MM.1S (cell line): ENCODE measurements around the gene DHFR2.
A peak's percentile ranks its signal among the peaks of the same experiment; 100 is the strongest.

ENCODE experiments used
- DNase-seq: peaks from one replicate; pipeline ENCODE4 v3.0.0-alpha.2; 2015
- H2AFZ ChIP-seq: fragments of 300-600 bp; sonication (generic); 2 replicates; pipeline ENCODE4 v1.6.0; 2016; ENCODE audit warnings: antibody characterized with exemption, low read length
- H3F3A ChIP-seq: fragments of 300-600 bp; sonication (generic); 2 replicates; pipeline ENCODE4 v1.6.1; 2016; ENCODE audit warnings: mild to moderate bottlenecking, antibody characterized with exemption, low read length, moderate library complexity, mixed read lengths; ENCODE audit not compliant: insufficient read depth
- H3K27ac ChIP-seq: fragments of 300-600 bp; sonication (generic); 2 replicates; pipeline ENCODE4 v1.5.1; 2016; ENCODE audit warnings: mild to moderate bottlenecking, low read length
- H3K27me3 ChIP-seq: fragments of 300-600 bp; sonication (generic); replicated peaks from 2 replicates; pipeline ENCODE4 v1.6.0; 2016; ENCODE audit warnings: low read length; ENCODE audit not compliant: insufficient read depth
- H3K36me3 ChIP-seq: fragments of 300-600 bp; sonication (generic); replicated peaks from 2 replicates; pipeline ENCODE4 v1.6.1; 2016; ENCODE audit warnings: mild to moderate bottlenecking, low read length, mixed read lengths; ENCODE audit not compliant: insufficient read depth
- H3K4me1 ChIP-seq: fragments of 300-600 bp; sonication (generic); 2 replicates; pipeline ENCODE4 v1.6.1; 2016; ENCODE audit warnings: low read length, mixed read lengths
- H3K4me2 ChIP-seq: fragments of 300-600 bp; sonication (generic); 2 replicates; pipeline ENCODE4 v1.6.0; 2016; ENCODE audit warnings: low read depth, low read length
- H3K4me3 ChIP-seq: fragments of 300-600 bp; sonication (generic); 2 replicates; pipeline ENCODE4 v1.5.1; 2016; ENCODE audit warnings: low read length, mixed read lengths
- H3K79me2 ChIP-seq: fragments of 300-600 bp; sonication (generic); 2 replicates; pipeline ENCODE4 v1.6.1; 2016; ENCODE audit warnings: mixed run types, low read length, mixed read lengths
- H3K9ac ChIP-seq: fragments of 300-600 bp; sonication (generic); 2 replicates; pipeline ENCODE4 v1.6.1; 2016; ENCODE audit warnings: low read length, mixed read lengths
- H3K9me2 ChIP-seq: fragments of 300-600 bp; sonication (generic); replicated peaks from 2 replicates; pipeline ENCODE4 v1.6.1; 2016; ENCODE audit warnings: mild to moderate bottlenecking, low read length, mixed read lengths; ENCODE audit not compliant: insufficient read depth
- H3K9me3 ChIP-seq: fragments of 300-600 bp; sonication (generic); replicated peaks from 2 replicates; pipeline ENCODE4 v1.6.1; 2016; ENCODE audit warnings: mild to moderate bottlenecking, low read length, mixed read lengths; ENCODE audit not compliant: insufficient read depth
- H4K20me1 ChIP-seq: fragments of 300-600 bp; sonication (generic); 2 replicates; pipeline ENCODE4 v1.6.1; 2016; ENCODE audit warnings: mild to moderate bottlenecking, low read length, moderate library complexity, mixed read lengths; ENCODE audit not compliant: insufficient read depth
- EZH2 ChIP-seq: fragments of 300-600 bp; sonication (generic); optimal IDR thresholded peaks from 2 replicates; pipeline ENCODE3; 2017; ENCODE audit warnings: low read depth, mild to moderate bottlenecking, antibody characterized with exemption, low read length, mixed read lengths
- EZH2phosphoT487 ChIP-seq: fragments of 300-600 bp; sonication (generic); IDR thresholded peaks from 2 replicates; pipeline ENCODE4 v1.6.1; 2018; ENCODE audit warnings: antibody characterized with exemption, low read length
- TF ChIP-seq, protein P1 (sequence below): fragments of 300-600 bp; sonication (generic); IDR thresholded peaks from 2 replicates; pipeline ENCODE4 v1.5.1; 2016; ENCODE audit warnings: antibody characterized with exemption, low read length, mixed read lengths

Gene DHFR2

DNA sequence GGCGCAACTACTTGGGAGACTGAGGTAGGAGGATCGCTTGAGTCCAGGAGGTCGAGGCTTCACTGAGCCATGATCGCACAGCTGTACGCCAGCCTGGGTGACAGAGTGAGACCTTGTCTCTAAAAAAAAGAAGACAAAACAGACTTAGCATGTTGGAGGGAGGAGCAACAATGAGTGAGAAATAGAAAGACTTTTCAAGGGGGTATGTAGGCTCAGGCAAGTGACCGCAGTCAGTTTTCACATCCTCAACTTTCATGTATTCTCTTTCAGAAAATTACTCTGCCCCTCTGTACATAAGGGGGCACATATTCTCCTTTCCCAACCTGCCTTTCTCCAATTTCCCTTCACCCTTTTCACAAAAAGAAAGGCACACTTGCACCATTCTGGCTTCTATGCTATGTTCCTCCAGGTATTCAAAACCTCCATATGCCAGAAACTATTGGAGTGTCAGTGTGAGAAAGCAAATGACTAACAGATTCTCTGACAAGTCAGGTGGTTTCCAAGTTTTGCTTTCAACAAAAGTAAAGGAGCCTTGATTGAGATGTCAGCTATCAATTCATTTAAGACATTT is 7.7 kb upstream of the DHFR2 start:
- H3K79me2 ChIP-seq, result peaks cover 9% of the 10 kb centered on the region; the same call in 1 of the 2 replicates
- TF ChIP-seq EZH2 (no peak), EZH2phosphoT487 (no peak)
- TF ChIP-seq, protein P1, sequence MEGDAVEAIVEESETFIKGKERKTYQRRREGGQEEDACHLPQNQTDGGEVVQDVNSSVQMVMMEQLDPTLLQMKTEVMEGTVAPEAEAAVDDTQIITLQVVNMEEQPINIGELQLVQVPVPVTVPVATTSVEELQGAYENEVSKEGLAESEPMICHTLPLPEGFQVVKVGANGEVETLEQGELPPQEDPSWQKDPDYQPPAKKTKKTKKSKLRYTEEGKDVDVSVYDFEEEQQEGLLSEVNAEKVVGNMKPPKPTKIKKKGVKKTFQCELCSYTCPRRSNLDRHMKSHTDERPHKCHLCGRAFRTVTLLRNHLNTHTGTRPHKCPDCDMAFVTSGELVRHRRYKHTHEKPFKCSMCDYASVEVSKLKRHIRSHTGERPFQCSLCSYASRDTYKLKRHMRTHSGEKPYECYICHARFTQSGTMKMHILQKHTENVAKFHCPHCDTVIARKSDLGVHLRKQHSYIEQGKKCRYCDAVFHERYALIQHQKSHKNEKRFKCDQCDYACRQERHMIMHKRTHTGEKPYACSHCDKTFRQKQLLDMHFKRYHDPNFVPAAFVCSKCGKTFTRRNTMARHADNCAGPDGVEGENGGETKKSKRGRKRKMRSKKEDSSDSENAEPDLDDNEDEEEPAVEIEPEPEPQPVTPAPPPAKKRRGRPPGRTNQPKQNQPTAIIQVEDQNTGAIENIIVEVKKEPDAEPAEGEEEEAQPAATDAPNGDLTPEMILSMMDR, result no peak
- H3K4me3 ChIP-seq, result no peak overlapping the region
- peaks cover 20% of the 10 kb centered on the region for H3K4me1 ChIP-seq
- H2AFZ ChIP-seq, result no peak overlapping the region
- no peaks in the 10 kb centered on the region for H3K9me3 ChIP-seq
- H3K27ac ChIP-seq, result peak overlapping the region; percentile 38; the same call in 1 of the 2 replicates
- H3K9ac ChIP-seq, result no peak overlapping the region
- no peaks in the 10 kb centered on the region for H4K20me1 ChIP-seq
- 0 out of 2 replicates have a peak, but pooled peaks cover 2% of the 10 kb centered on the region for H3K36me3 ChIP-seq
- no peaks in the 10 kb centered on the region for H3K27me3 ChIP-seq
- H3K4me2 ChIP-seq, result peak overlapping the region; percentile 42; the same call in 1 of the 2 replicates
- peak; percentile 46 for DNase-seq
- no peaks in the 10 kb centered on the region for H3K9me2 ChIP-seq
- H3F3A ChIP-seq, result peaks cover 12% of the 10 kb centered on the region

GRCh38 chr3:94069194-94069813 is 6.6 kb upstream of the DHFR2 start:
- H3K9ac ChIP-seq, result no peak overlapping the region
- H3K4me2 ChIP-seq, result no peak overlapping the region
- TF ChIP-seq EZH2 (no peak), EZH2phosphoT487 (no peak)
- TF ChIP-seq, protein P1, result peak; percentile 64
- H3K27me3 ChIP-seq, result no peaks in the 10 kb centered on the region
- DNase-seq, result peak; percentile 32
- no peak overlapping the region for H3K4me3 ChIP-seq
- H3F3A ChIP-seq, result peaks cover 12% of the 10 kb centered on the region
- H3K9me3 ChIP-seq, result no peaks in the 10 kb centered on the region
- H3K79me2 ChIP-seq, result peaks cover 20% of the 10 kb centered on the region
- no peak overlapping the region for H3K27ac ChIP-seq
- no peaks in the 10 kb centered on the region for H3K9me2 ChIP-seq
- H2AFZ ChIP-seq, result no peak overlapping the region
- peaks cover 21% of the 10 kb centered on the region for H3K4me1 ChIP-seq
- H4K20me1 ChIP-seq, result no peaks in the 10 kb centered on the region
- H3K36me3 ChIP-seq, result 0 out of 2 replicates have a peak, but pooled peaks cover 4% of the 10 kb centered on the region

DNA sequence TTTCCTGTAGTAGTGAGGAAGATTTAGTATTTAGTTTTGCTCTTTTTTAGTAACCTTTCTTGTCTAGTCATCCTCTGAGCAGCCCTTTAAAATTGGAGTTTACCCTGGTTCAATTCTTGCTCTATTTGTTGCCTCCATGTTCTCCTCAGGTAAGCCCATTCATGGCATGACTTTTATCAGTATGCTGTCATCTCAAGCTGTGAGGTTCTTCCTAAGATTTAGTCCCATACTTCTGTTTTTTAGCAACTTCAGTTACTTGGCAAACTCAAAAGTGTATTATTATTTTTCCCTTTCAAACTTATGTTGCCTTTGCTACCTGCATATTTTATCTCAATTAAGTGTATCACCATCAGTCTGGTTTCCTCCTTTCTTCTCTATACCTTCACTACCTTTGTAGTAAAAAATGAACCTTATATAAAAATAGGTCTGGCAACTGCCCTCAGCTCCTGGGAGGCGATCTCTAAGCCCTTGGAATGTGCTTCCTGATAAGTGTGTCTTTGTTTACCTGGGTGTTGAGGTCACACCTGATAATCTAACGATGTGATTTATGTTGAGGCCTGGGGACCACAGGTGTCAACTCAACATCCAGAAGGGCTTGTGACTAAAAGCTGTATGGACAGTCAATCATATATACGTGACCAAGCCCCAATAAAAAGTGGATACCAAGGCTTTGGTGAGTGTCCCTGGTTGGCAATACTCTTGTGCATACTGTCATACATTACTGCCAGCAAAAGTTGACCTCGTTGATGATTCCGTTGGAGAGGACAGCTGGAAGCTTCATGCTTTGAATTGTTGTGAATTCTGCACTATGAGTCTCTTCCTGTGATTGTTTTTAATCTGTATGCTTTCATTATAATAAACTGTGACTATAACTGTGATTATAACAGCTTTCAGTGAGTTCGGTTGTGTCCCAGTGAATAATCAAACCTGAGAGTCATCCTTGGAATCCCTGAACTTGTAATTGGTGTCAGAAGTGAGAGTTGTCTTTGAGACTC is 4.1 kb upstream of the DHFR2 start:
- Histone ChIP-seq H3K36me3 (0 out of 2 replicates have a peak, but pooled peaks cover 4% of the 10 kb centered on the region), H3K9me3 (no peaks in the 10 kb centered on the region), H3K27me3 (no peaks in the 10 kb centered on the region), H4K20me1 (no peaks in the 10 kb centered on the region), H3K9ac (no peak overlapping the region), H3K4me2 (no peak overlapping the region), H3K9me2 (no peaks in the 10 kb centered on the region), H3K4me3 (no peak overlapping the region), H3F3A (peaks cover 30% of the 10 kb centered on the region), H3K4me1 (peaks cover 27% of the 10 kb centered on the region), H3K27ac (no peak overlapping the region), H2AFZ (no peak overlapping the region), H3K79me2 (peaks cover 31% of the 10 kb centered on the region)
- TF ChIP-seq, protein P1, result no peak
- TF ChIP-seq EZH2phosphoT487, result no peak
- TF ChIP-seq EZH2, result no peak
- DNase-seq, result no peak
